NCI-H2107 (cell line): ENCODE results near the gene CDC42.
A peak's percentile ranks its signal among the peaks of the same experiment; 100 is the strongest.

Source experiments
- DNase-seq: peaks from one replicate; lab custom pipeline; 2025; lab: John Stamatoyannopoulos, UW

Gene CDC42

GRCh38 chr1:22038036-22038435 is 14.5 kb upstream of the CDC42 start:
- no peak for DNase-seq

- DNase-seq = no peak
Observed at GRCh38 chr1:22039594-22040285, 12.8 kb upstream of the CDC42 start.

- no peak for DNase-seq
Observed at GRCh38 chr1:22040286-22040623, 12.3 kb upstream of the CDC42 start.

- DNase-seq = no peak
Observed at GRCh38 chr1:22041505-22041904, 11.0 kb upstream of the CDC42 start.

- DNase-seq = no peak
Observed at GRCh38 chr1:22043198-22043769, 9.2 kb upstream of the CDC42 start.

- peak; percentile 21 for DNase-seq
Observed at GRCh38 chr1:22044690-22045420, 7.7 kb upstream of the CDC42 start.

- DNase-seq = no peak
Observed at GRCh38 chr1:22045604-22046228, 6.8 kb upstream of the CDC42 start.

- DNase-seq = no peak
Observed at GRCh38 chr1:22048351-22049192, 3.9 kb upstream of the CDC42 start.

- DNase-seq = no peak
Observed at GRCh38 chr1:22050330-22050729, 2.2 kb upstream of the CDC42 start.

- no peak for DNase-seq
Observed at GRCh38 chr1:22051607-22052114, 848 bp upstream of the CDC42 start.

- DNase-seq = no peak
Observed at GRCh38 chr1:22053017-22053860, 730 bp downstream of the CDC42 start.

GRCh38 chr1:22053861-22054770 is 1.6 kb downstream of the CDC42 start:
- DNase-seq = no peak

GRCh38 chr1:22055463-22055862 is 3.0 kb downstream of the CDC42 start:
- no peak for DNase-seq

GRCh38 chr1:22056043-22056442 is 3.5 kb downstream of the CDC42 start:
- DNase-seq = no peak

- DNase-seq = no peak
Observed at GRCh38 chr1:22056936-22057335, 4.4 kb downstream of the CDC42 start.

- DNase-seq = no peak
Observed at GRCh38 chr1:22057861-22058260, 5.4 kb downstream of the CDC42 start.

- DNase-seq = no peak
Observed at GRCh38 chr1:22064751-22065402, 12.4 kb downstream of the CDC42 start.

GRCh38 chr1:22071511-22071910 is 19.0 kb downstream of the CDC42 start:
- no peak for DNase-seq

- no peak for DNase-seq
Observed at GRCh38 chr1:22074803-22075202, 22.3 kb downstream of the CDC42 start.
